ENCODE results near the gene EMB. TPM values are rescaled to one million over a fixed set of nuclear protein-coding genes. Genes with fewer than 3 reads are reported as not detected.

Gene EMB
- total and polyA plus RNA-seq, 9 of the 15 experiments (the other 6 are each of a cell fraction or from before 2014, with no cell fraction given): 0.31 TPM; not detected in 8

DNA sequence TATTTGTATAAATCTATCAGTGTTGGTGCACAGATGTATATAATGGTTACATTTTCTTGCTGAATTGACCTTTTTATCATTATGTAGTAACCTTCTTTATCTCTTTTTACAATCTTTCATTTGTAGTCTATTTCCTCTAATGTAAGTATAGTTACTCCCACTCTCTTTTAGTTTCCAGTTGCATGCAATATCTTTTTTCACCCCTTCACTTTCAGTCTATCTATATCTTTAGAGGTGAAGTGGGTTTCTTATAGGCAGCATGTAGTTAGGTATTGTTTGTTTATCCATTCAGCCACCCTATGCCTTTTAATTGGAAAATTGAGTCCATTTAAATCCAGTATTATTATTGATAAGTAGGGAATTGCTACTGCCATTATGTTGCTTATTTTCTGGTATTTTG, 6.1 kb upstream of the EMB start:
- Histone ChIP-seq H3K4me1 (replicated peaks in 1 of 2; ENCODE audit: control insufficient read depth in 2 of 2, insufficient read depth in 2 of 2, low read length in 2 of 2) (no peaks in the 10 kb centered on the region), H3K27ac (ENCODE audit: extremely low read depth, low read depth, low read length) (no peak overlapping the region), H3K9me1 (ENCODE audit: control insufficient read depth, insufficient read depth, low read length) (no peaks in the 10 kb centered on the region), H3K4me2 (ENCODE audit: insufficient read depth, low read length) (no peak overlapping the region), H3K4me3 (no peak overlapping the region), H3K27me3 (ENCODE audit: control insufficient read depth in 2 of 2, insufficient read depth in 2 of 2, low read length in 2 of 2) (no peaks in the 10 kb centered on the region), H3K36me3 (ENCODE audit: control insufficient read depth, insufficient read depth, low read length) (no peaks in the 10 kb centered on the region), H2AFZ (ENCODE audit: low read depth, low read length) (no peak overlapping the region), H3K79me2 (ENCODE audit: control insufficient read depth, insufficient read depth, low read length) (no peaks in the 10 kb centered on the region), H3K9ac (ENCODE audit: insufficient read depth in 1 of 2, low read depth in 2 of 2, low read length in 2 of 2) (no peak overlapping the region), H3K9me3 (replicated peaks; ENCODE audit: control insufficient read depth, insufficient read depth, low read depth, low read length) (no peaks in the 10 kb centered on the region; the same call in 1 of the 2 replicates), H4K20me1 (replicated peaks; ENCODE audit: control insufficient read depth, insufficient read depth, low read length) (no peaks in the 10 kb centered on the region)
- DNase-seq (ENCODE audit: extremely low read depth in 1 of 4, low spot score in 3 of 4) (no peak), FAIRE-seq (no peak), ATAC-seq (no peak)
- intact Hi-C loops (cut with micrococcal nuclease): no loop called here
- BruUV-seq (replicated peaks): no TSS peak
- ChIA-PET CTCF (ENCODE audit: low intra/inter-chr PET ratio) (no interaction called here), POLR2A (no interaction called here)
- in situ Hi-C loops (cut with MboI): no loop called here
- TF ChIP-seq KLF6 (CRISPR knock-in tag; IDR thresholded peaks at IDR 0.05; ENCODE audit: borderline replicate concordance) (no peak), GTF2A2 (tag; IDR thresholded peaks at IDR 0.05) (no peak), ZNF584 (CRISPR knock-in tag; IDR thresholded peaks at IDR 0.05; ENCODE audit: low read depth) (no peak), SNIP1 (IDR thresholded peaks at IDR 0.05; ENCODE audit: low read depth) (no peak), RBFOX2 (IDR thresholded peaks at IDR 0.05; ENCODE audit: low read depth, low read length) (no peak), RB1 (IDR thresholded peaks at IDR 0.05; ENCODE audit: low read depth) (no peak), ZNF75A (CRISPR knock-in tag; IDR thresholded peaks at IDR 0.05) (no peak), ZZZ3 (IDR thresholded peaks at IDR 0.05) (no peak), ZNF23 (CRISPR knock-in tag; IDR thresholded peaks at IDR 0.05) (no peak), GABPB1 (CRISPR knock-in tag; IDR thresholded peaks at IDR 0.05) (no peak), ZNF175 (CRISPR knock-in tag; IDR thresholded peaks at IDR 0.05; ENCODE audit: low read depth) (no peak), YBX1 (IDR thresholded peaks at IDR 0.05) (no peak), CBFB (CRISPR knock-in tag; IDR thresholded peaks at IDR 0.05) (no peak)
- TF ChIP-seq, protein P1, sequence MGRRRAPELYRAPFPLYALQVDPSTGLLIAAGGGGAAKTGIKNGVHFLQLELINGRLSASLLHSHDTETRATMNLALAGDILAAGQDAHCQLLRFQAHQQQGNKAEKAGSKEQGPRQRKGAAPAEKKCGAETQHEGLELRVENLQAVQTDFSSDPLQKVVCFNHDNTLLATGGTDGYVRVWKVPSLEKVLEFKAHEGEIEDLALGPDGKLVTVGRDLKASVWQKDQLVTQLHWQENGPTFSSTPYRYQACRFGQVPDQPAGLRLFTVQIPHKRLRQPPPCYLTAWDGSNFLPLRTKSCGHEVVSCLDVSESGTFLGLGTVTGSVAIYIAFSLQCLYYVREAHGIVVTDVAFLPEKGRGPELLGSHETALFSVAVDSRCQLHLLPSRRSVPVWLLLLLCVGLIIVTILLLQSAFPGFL (CRISPR knock-in tag; IDR thresholded peaks at IDR 0.05): no peak
- TF ChIP-seq, protein P2, sequence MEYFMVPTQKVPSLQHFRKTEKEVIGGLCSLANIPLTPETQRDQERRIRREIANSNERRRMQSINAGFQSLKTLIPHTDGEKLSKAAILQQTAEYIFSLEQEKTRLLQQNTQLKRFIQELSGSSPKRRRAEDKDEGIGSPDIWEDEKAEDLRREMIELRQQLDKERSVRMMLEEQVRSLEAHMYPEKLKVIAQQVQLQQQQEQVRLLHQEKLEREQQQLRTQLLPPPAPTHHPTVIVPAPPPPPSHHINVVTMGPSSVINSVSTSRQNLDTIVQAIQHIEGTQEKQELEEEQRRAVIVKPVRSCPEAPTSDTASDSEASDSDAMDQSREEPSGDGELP (CRISPR knock-in tag; IDR thresholded peaks at IDR 0.05; ENCODE audit: borderline replicate concordance): no peak

All from K562 (cell line).